HCT116 (cell line): ENCODE measurements around the gene TGM4.

Experiments
- CTCF ChIP-seq, 3 experiments: fragments of 200-600 bp in 1 of 3; sonication (generic) in 1 of 3; IDR thresholded peaks in 2 of 3; conservative IDR thresholded peaks in 1 of 3; 2 replicates each; pipeline ENCODE4 v1.5.1; 2012 to 2017; ENCODE audit warnings: low read depth in 2 of 3, low read length in 2 of 3, antibody characterized with exemption in 1 of 3, borderline replicate concordance in 1 of 3, control low read depth in 1 of 3, mild to moderate bottlenecking in 1 of 3, mixed read lengths in 1 of 3, mixed run types in 1 of 3, moderate library complexity in 1 of 3; ENCODE audit not compliant: insufficient read depth in 1 of 3
- ELF1 ChIP-seq: IDR thresholded peaks from 2 replicates; pipeline ENCODE4 v1.6.1; 2012; ENCODE audit warnings: low read depth, borderline replicate concordance
- MAX ChIP-seq: IDR thresholded peaks from 2 replicates; pipeline ENCODE4 v1.6.1; 2012
- POLR2A ChIP-seq: IDR thresholded peaks from 2 replicates; pipeline ENCODE4 v1.7.0; 2011; ENCODE audit warnings: borderline replicate concordance; ENCODE audit not compliant: insufficient read depth, insufficient read length; ENCODE audit errors: extremely low read depth
- POLR2AphosphoS5 ChIP-seq: IDR thresholded peaks from 2 replicates; pipeline ENCODE4 v1.6.1; 2011; ENCODE audit warnings: mild to moderate bottlenecking, low read depth, low read length, moderate library complexity

GRCh38 chr3:44896440-44896839 lies 22.0 kb downstream of the TGM4 start:
- TF ChIP-seq POLR2A, result no peak
- TF ChIP-seq MAX, result no peak
- no peak for TF ChIP-seq CTCF (IDR thresholded peaks at IDR 0.05 in 2 of 3, conservative IDR thresholded peaks at IDR 0.05 in 1 of 3; ENCODE audit: borderline replicate concordance in 1 of 3, insufficient read depth in 1 of 3, low read depth in 2 of 3, low read length in 2 of 3)
- no peak for TF ChIP-seq ELF1
- no peak for TF ChIP-seq POLR2AphosphoS5
